Progenitor cell of endocrine pancreas (in vitro differentiated cells): ENCODE data around the gene PSMA7. TPM values are rescaled to one million over a fixed set of nuclear protein-coding genes. Genes with fewer than 3 reads are reported as not detected.
A peak's percentile ranks its signal among the peaks of the same experiment; 100 is the strongest.

ENCODE experiments used
- DNase-seq: peaks from one replicate; pipeline ENCODE4 v3.0.0; 2021; ENCODE audit warnings: low spot score; ENCODE audit not compliant: unreplicated experiment
- H3K27ac Mint-ChIP-seq: 2 replicates; pipeline ENCODE4 v1.8.0; 2021; ENCODE audit warnings: mild to moderate bottlenecking, moderate library complexity, mixed read lengths
- H3K27me3 Mint-ChIP-seq: 2 replicates; pipeline ENCODE4 v1.8.0; 2021; ENCODE audit warnings: mixed read lengths
- H3K36me3 Mint-ChIP-seq: 2 replicates; pipeline ENCODE4 v1.8.0; 2022; ENCODE audit warnings: mixed read lengths; ENCODE audit not compliant: insufficient read depth
- H3K4me1 Mint-ChIP-seq: 2 replicates; pipeline ENCODE4 v1.8.0; 2021; ENCODE audit warnings: low read depth, mixed read lengths
- H3K4me3 Mint-ChIP-seq: 2 replicates; pipeline ENCODE4 v1.8.0; 2021; ENCODE audit warnings: low read depth, mild to moderate bottlenecking, moderate library complexity, mixed read lengths
- H3K9me3 Mint-ChIP-seq: 2 replicates; pipeline ENCODE4 v1.8.0; 2021; ENCODE audit warnings: low read depth, mixed read lengths
- total RNA-seq: library from RNA; stranded (reverse); gene quantifications from 2 replicates; pipeline ENCODE4 v1.2.1, GENCODE V29; 2021
- TF ChIP-seq, protein P1 (sequence below): fragments of 200-600 bp; sonication (generic); IDR thresholded peaks from one replicate; pipeline ENCODE4 v1.5.0; 2021; ENCODE audit warnings: antibody characterized with exemption, mild to moderate bottlenecking; ENCODE audit not compliant: unreplicated experiment

Gene PSMA7
- total RNA-seq, 1 donor from 2014 or later, result 221 TPM

DNA sequence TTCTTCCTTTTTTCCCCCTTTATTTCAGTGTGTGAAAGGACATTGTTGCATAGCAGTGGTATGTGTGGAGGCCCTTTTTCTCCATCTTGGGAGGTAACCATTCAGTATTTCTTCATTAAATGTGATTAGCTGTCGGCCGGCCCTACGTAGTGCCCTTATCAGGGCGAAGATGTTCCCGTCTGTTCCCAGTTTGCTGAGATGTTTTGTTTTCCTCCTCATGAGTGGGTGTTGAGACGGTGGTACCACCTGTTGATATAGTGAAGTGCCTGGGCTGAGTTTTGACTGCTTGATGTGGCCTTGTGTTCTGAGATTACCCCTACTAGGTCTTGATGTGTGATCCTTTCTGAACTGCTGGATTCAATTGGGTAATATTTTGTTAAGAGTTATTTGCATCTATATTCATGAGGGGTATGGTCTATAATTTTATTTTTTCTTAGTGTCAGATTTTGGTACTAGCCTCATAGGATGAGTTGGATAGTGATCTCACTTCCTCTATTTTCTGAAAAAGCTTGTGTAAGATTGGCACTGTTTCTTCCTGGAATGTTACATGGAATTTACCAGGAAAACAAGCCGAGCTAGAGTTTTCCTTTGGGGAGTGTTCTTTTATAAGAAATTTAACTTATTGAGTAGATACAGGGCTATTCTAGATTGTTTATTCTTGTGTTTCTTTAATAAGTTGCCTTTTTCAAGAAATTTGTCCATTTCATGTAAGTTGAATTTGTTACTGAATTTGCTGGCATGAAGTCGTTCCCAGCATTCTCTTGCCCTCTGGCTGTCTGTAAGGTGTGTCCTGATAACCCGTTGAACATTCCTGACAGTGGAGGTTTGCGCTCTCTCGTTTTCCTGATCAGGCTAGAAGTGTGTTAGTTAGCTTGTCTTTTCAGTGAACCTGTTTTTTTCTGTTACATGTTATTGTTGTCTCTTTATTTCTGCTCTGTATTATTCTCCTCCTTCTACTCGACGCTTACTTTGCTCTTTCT is 44.0 kb upstream of the PSMA7 start:
- H3K9me3 Mint-ChIP-seq, result no peaks in the 10 kb centered on the region
- no peaks in the 10 kb centered on the region for H3K27me3 Mint-ChIP-seq
- TF ChIP-seq, protein P1, sequence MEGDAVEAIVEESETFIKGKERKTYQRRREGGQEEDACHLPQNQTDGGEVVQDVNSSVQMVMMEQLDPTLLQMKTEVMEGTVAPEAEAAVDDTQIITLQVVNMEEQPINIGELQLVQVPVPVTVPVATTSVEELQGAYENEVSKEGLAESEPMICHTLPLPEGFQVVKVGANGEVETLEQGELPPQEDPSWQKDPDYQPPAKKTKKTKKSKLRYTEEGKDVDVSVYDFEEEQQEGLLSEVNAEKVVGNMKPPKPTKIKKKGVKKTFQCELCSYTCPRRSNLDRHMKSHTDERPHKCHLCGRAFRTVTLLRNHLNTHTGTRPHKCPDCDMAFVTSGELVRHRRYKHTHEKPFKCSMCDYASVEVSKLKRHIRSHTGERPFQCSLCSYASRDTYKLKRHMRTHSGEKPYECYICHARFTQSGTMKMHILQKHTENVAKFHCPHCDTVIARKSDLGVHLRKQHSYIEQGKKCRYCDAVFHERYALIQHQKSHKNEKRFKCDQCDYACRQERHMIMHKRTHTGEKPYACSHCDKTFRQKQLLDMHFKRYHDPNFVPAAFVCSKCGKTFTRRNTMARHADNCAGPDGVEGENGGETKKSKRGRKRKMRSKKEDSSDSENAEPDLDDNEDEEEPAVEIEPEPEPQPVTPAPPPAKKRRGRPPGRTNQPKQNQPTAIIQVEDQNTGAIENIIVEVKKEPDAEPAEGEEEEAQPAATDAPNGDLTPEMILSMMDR, result no peak
- no peak for DNase-seq
- H3K36me3 Mint-ChIP-seq, result peaks cover 2% of the 10 kb centered on the region
- peaks cover 7% of the 10 kb centered on the region for H3K4me1 Mint-ChIP-seq
- no peak overlapping the region for H3K27ac Mint-ChIP-seq
- no peak overlapping the region for H3K4me3 Mint-ChIP-seq

DNA sequence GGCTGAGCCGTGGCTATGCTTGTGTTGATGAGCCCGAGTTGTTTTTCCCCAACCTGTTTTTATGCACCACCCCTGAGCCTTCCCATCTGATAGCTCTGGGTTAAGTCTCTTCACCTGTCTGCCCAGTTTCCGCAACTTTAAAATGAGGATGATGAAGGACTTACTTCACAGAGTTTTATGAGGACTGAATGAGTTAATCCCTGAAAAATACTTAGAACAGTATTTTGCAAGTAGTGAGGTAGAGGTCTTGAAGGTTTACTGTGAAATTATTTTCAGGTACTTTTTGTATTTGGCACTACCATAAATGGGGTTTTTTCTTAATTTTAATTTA is 42.9 kb upstream of the PSMA7 start:
- peaks cover 2% of the 10 kb centered on the region for H3K36me3 Mint-ChIP-seq
- TF ChIP-seq, protein P1, result no peak
- H3K4me3 Mint-ChIP-seq, result no peak overlapping the region
- peak overlapping the region; percentile 63 for H3K27ac Mint-ChIP-seq
- H3K27me3 Mint-ChIP-seq, result no peaks in the 10 kb centered on the region
- peaks cover 10% of the 10 kb centered on the region for H3K4me1 Mint-ChIP-seq
- H3K9me3 Mint-ChIP-seq, result no peaks in the 10 kb centered on the region
- no peak for DNase-seq

DNA sequence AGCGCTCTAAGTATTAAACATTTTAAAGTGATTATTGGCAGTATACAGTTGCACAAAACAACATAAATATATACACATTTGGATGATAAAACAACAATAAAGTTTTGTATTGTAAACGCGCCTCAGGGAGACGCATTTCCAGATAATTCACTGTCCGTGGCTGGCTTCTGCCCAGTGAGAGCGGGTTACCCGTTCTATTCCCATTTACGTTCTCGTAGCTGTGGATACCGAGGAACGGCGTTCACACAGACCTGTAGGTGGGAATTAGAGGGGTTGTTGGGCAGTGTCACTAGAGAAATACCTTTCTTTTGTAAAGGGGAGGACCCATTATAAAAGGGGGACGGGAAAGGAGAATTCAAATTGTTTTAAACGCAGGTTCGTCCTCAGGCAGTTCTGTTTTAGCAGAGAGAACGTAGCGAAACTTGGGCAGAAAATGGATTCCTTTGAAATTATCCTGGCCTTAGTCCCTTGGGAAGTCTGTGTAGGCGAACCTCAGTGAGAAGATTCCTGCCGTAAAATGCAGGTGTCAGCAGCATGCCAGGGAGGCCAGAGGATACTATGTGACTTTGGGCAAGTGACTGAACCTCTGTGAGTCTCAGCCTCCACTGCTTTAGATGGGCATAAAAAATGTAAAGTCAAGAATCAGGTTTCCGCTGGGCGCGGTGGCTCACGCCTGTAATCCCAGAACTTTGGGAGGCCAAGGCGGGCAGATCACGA is 40.4 kb upstream of the PSMA7 start:
- peak overlapping the region; percentile 90 for H3K27ac Mint-ChIP-seq
- H3K36me3 Mint-ChIP-seq, result peaks cover 2% of the 10 kb centered on the region
- DNase-seq, result no peak
- peaks cover 10% of the 10 kb centered on the region for H3K4me1 Mint-ChIP-seq
- TF ChIP-seq, protein P1, result no peak
- peak overlapping the region; percentile 85 for H3K4me3 Mint-ChIP-seq
- no peaks in the 10 kb centered on the region for H3K27me3 Mint-ChIP-seq
- no peaks in the 10 kb centered on the region for H3K9me3 Mint-ChIP-seq

DNA sequence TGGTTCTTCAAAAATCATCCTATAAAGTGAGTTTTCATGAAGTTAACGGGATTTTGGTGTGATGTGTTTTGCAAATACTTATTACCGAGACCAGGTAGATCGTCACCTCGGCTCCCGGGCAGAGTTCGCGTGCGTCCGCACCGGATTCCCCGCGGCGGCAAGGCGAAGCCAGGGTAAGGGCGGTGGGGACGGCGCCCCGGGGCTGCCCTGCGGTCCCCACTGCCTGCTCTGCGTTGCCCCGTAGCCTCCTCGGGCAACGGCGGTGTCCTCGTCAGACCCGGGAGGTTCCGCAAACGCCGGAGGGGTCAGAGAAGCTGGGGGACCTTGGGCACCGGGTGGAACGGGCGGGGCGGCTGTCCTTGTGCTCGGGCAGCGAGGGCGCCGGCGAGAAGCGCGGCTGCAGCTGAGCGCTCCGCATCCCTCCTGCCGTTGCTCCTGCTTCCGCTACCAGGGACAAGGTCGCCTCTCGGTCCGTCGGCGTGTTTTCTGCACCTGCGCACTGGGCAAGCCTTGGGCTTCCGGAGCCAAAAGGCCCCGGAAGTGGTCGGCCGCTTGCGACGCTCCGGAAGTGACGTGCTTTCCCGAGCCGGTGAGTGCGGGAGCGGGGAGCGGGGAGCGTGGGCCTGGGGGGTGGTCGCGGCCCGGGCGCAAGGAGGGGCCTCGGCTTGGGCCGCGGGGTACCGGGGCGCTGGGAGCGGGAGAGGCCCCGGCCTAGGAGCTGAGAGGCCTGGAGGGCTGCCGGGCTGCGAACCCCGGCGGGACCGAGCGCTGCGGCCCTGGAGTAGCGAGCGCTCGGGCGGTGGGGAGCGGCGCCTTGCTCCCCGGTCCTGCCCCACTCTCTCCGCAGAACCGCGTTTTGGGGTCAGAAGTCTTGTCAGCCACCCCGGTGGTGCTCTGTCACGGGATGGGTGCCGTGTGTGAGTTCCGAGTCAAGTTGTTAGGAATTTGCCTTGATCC is 39.6 kb upstream of the PSMA7 start, which contains the start of gene MTG2:
Gene MTG2, plus strand, starts transcription at position 560 of the 957 bp plus-strand sequence. CDS start 10,393 bp downstream, outside the sequence.
- peaks cover 10% of the 10 kb centered on the region for H3K4me1 Mint-ChIP-seq
- peaks cover 2% of the 10 kb centered on the region for H3K36me3 Mint-ChIP-seq

More for the DNA sequence above, 39.6 kb upstream of the PSMA7 start, which contains the start of gene MTG2:
- Mint-ChIP-seq H3K27me3 (no peaks in the 10 kb centered on the region), H3K9me3 (no peaks in the 10 kb centered on the region), H3K4me3 (peak within 1 kb of the TSS; percentile 85), H3K27ac (peak within 1 kb of the TSS; percentile 97)
- TF ChIP-seq, protein P1, result no peak
- peak; percentile 86 for DNase-seq
